K562 (cell line): ENCODE measurements around the gene PMIS2. TPM values are rescaled to one million over a fixed set of nuclear protein-coding genes. Genes with fewer than 3 reads are reported as not detected.

Experiments used
- AFF4 ChIP-seq: sonication (generic); formaldehyde crosslinking; IDR thresholded peaks from 2 replicates; pipeline ENCODE4 v1.8.0; 2023; ENCODE audit warnings: mild to moderate bottlenecking, missing genetic modification reagents
- ARHGAP35 ChIP-seq: fragments of 450-650 bp; IDR thresholded peaks from 2 replicates; pipeline ENCODE4 v1.6.1; 2018; ENCODE audit not compliant: partially characterized antibody
- HNRNPL ChIP-seq: fragments of 200-400 bp; formaldehyde crosslinking; IDR thresholded peaks from 2 replicates; pipeline ENCODE4 v1.6.1; 2017; ENCODE audit warnings: low read depth, mild to moderate bottlenecking, low read length
- KLF6 ChIP-seq: fragments of 250-450 bp; sonication (Bioruptor Pico); IDR thresholded peaks from 2 replicates; pipeline ENCODE4 v1.4.0; 2020; ENCODE audit warnings: mild to moderate bottlenecking, moderate library complexity, borderline replicate concordance
- NCOA4 ChIP-seq: fragments of 450-650 bp; IDR thresholded peaks from 2 replicates; pipeline ENCODE4 v1.6.1; 2018; ENCODE audit warnings: mild to moderate bottlenecking; ENCODE audit not compliant: partially characterized antibody
- PHF8 ChIP-seq: fragments of 200-600 bp; sonication (generic); IDR thresholded peaks from 2 replicates; pipeline ENCODE4 v1.6.1; 2012; ENCODE audit warnings: mixed run types, mild to moderate bottlenecking, inconsistent platforms, low read length, moderate library complexity, borderline replicate concordance
- POU5F1 ChIP-seq: fragments of 150-350 bp; IDR thresholded peaks from 2 replicates; pipeline ENCODE4 v1.6.1; 2014; ENCODE audit warnings: borderline replicate concordance, low read length, low read depth, mild to moderate bottlenecking; ENCODE audit not compliant: partially characterized antibody
- PTTG1 ChIP-seq: fragments of 450-650 bp; IDR thresholded peaks from 2 replicates; pipeline ENCODE4 v1.6.1; 2016; ENCODE audit warnings: low read depth, mild to moderate bottlenecking, missing genetic modification characterization, missing compliant biosample characterization
- SMARCA4 ChIP-seq: fragments of 450-650 bp; IDR thresholded peaks from 2 replicates; pipeline ENCODE4 v1.6.1; 2016
- STAG1 ChIP-seq: sonication (generic); formaldehyde crosslinking; IDR thresholded peaks from 2 replicates; pipeline ENCODE4 v1.5.0; 2020; ENCODE audit warnings: missing genetic modification reagents, borderline replicate concordance
- TBP ChIP-seq: optimal IDR thresholded peaks from 2 replicates; pipeline ENCODE3; 2011; ENCODE audit warnings: low read depth, low read length, improper control_type of control experiment
- ZNF197 ChIP-seq: fragments of 200-800 bp; sonication (Bioruptor generic); IDR thresholded peaks from 2 replicates; pipeline ENCODE4 v1.6.1; 2016; ENCODE audit warnings: low read depth, missing genetic modification characterization, missing compliant biosample characterization
- ZNF347 ChIP-seq: fragments of 450-650 bp; formaldehyde crosslinking; IDR thresholded peaks from 2 replicates; pipeline ENCODE4 v1.4.0; 2020; ENCODE audit warnings: low read depth, mild to moderate bottlenecking, moderate library complexity
- ZNF644 ChIP-seq: fragments of 200-800 bp; sonication (Bioruptor generic); IDR thresholded peaks from 2 replicates; pipeline ENCODE4 v1.6.1; 2016; ENCODE audit warnings: low read depth, missing genetic modification characterization, missing compliant biosample characterization
- ZNF79 ChIP-seq: fragments of 250-450 bp; sonication (Bioruptor Pico); IDR thresholded peaks from 2 replicates; pipeline ENCODE4 v1.4.0; 2020; ENCODE audit warnings: low read depth, mild to moderate bottlenecking, moderate library complexity
- polyA plus RNA-seq, 8 experiments: library from polyadenylated mRNA; depleted of rRNA in 4 of 8; stranded (reverse) in 5 of 8; unstranded in 3 of 8; fragments of >200 nt; fragmentation: Nextera tagmentation in 2 of 8; fragmentation: Illumina TruSeq in 1 of 8; extraction: Ambion mirVana in 2 of 8; extraction: Trizol in 1 of 8; gene quantifications; 2 replicates each; pipeline versions ENCODE4 v1.2.1 to v1.2.3, GENCODE V29; 2011 to 2014; ENCODE audit warnings: inconsistent platforms in 1 of 8, missing spikeins in 1 of 8
- total RNA-seq, 7 experiments: library from RNA; depleted of rRNA in 6 of 7; stranded (reverse); fragments of >200 nt in 6 of 7; fragmentation: Illumina TruSeq in 2 of 7; extraction: Trizol in 2 of 7; gene quantifications; 2 replicates each; pipeline versions ENCODE4 v1.2.1 to v1.2.3, GENCODE V29; 2011 to 2021; ENCODE audit warnings: low replicate concordance in 1 of 7
- TF ChIP-seq, protein P1 (sequence below): fragments of 450-650 bp; IDR thresholded peaks from 2 replicates; pipeline ENCODE4 v1.6.1; 2016
- TF ChIP-seq, protein P2 (sequence below): fragments of 250-450 bp; sonication (Bioruptor Pico); IDR thresholded peaks from 2 replicates; pipeline ENCODE4 v1.4.0; 2020; ENCODE audit warnings: mild to moderate bottlenecking, moderate library complexity
- TF ChIP-seq, protein P3 (sequence below): fragments of 450-650 bp; IDR thresholded peaks from 2 replicates; pipeline ENCODE4 v1.6.1; 2018; ENCODE audit not compliant: partially characterized antibody

PMIS2 gene
- total and polyA plus RNA-seq, 9 of the 15 experiments (the other 6 are each of a cell fraction or from before 2014, with no cell fraction given) = not detected

DNA sequence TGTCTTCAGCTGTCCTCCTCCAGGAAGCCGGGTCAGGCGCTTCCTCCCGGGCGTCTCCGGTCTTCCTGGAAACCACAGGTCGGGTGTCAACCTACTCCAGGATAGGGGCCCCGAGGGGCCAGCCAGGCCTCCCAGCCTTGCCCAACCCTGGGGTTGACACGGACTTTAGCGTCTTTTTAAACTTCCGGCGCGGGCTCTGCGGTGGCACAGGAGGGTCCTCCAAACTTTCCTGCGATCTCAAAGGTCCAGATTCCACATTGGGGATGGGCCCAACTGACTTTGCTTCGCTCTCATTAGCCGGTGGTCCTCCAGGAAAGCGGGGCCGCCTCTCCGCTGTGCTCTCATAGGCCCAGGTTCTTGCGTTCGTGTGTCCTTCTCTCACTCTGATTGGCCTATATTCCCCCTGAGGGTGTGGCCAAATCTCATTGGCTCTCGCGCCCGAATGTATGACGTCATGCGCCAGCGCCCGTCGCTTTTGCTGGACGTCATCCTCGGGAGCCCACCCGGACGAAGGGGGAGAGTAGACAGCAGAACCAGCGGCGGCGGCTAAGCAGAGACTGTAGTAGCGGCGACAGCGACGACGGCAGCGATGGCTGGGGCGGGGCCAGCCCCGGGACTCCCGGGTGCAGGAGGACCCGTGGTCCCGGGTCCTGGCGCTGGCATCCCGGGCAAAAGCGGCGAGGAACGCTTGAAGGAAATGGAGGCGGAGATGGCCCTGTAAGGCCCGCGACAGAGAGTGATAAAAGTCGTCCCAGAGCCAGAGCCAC is 42.8 kb downstream of the PMIS2 start, which contains the start of gene RBM42 (continued):
- TF ChIP-seq AFF4 (CRISPR knock-in tag) (no peak), STAG1 (CRISPR knock-in tag) (no peak), ZNF644 (tag) (no peak), PHF8 (peak; percentile 91), HNRNPL (no peak), KLF6 (CRISPR knock-in tag) (no peak), NCOA4 (no peak), TBP (peak; percentile 80), SMARCA4 (no peak), ZNF197 (CRISPR knock-in tag) (no peak), PTTG1 (no peak), POU5F1 (no peak), ZNF347 (CRISPR knock-in tag) (no peak), ARHGAP35 (no peak), ZNF79 (CRISPR knock-in tag) (no peak)
- TF ChIP-seq, protein P1, sequence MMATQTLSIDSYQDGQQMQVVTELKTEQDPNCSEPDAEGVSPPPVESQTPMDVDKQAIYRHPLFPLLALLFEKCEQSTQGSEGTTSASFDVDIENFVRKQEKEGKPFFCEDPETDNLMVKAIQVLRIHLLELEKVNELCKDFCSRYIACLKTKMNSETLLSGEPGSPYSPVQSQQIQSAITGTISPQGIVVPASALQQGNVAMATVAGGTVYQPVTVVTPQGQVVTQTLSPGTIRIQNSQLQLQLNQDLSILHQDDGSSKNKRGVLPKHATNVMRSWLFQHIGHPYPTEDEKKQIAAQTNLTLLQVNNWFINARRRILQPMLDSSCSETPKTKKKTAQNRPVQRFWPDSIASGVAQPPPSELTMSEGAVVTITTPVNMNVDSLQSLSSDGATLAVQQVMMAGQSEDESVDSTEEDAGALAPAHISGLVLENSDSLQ = peak; percentile 83
- TF ChIP-seq, protein P2, sequence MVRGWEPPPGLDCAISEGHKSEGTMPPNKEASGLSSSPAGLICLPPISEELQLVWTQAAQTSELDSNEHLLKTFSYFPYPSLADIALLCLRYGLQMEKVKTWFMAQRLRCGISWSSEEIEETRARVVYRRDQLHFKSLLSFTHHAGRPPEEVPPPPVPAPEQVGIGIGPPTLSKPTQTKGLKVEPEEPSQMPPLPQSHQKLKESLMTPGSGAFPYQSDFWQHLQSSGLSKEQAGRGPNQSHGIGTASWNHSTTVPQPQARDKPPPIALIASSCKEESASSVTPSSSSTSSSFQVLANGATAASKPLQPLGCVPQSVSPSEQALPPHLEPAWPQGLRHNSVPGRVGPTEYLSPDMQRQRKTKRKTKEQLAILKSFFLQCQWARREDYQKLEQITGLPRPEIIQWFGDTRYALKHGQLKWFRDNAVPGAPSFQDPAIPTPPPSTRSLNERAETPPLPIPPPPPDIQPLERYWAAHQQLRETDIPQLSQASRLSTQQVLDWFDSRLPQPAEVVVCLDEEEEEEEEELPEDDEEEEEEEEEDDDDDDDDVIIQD (CRISPR knock-in tag) = no peak
- TF ChIP-seq, protein P3, sequence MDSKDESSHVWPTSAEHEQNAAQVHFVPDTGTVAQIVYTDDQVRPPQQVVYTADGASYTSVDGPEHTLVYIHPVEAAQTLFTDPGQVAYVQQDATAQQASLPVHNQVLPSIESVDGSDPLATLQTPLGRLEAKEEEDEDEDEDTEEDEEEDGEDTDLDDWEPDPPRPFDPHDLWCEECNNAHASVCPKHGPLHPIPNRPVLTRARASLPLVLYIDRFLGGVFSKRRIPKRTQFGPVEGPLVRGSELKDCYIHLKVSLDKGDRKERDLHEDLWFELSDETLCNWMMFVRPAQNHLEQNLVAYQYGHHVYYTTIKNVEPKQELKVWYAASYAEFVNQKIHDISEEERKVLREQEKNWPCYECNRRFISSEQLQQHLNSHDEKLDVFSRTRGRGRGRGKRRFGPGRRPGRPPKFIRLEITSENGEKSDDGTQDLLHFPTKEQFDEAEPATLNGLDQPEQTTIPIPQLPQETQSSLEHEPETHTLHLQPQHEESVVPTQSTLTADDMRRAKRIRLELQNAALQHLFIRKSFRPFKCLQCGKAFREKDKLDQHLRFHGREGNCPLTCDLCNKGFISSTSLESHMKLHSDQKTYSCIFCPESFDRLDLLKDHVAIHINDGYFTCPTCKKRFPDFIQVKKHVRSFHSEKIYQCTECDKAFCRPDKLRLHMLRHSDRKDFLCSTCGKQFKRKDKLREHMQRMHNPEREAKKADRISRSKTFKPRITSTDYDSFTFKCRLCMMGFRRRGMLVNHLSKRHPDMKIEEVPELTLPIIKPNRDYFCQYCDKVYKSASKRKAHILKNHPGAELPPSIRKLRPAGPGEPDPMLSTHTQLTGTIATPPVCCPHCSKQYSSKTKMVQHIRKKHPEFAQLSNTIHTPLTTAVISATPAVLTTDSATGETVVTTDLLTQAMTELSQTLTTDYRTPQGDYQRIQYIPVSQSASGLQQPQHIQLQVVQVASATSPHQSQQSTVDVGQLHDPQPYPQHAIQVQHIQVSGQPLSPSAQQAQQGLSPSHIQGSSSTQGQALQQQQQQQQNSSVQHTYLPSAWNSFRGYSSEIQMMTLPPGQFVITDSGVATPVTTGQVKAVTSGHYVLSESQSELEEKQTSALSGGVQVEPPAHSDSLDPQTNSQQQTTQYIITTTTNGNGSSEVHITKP = no peak
